GM21529 (cell line): ENCODE measurements around the gene NAV1.
"Not testable (repeated sequence)": the region's sequence is repeated elsewhere in the genome, so short reads cannot be mapped to it uniquely, and the experiment has no call there.

Experiments used
- ATAC-seq: cut with Tn5 transposase; IDR thresholded peaks from one replicate; pipeline ENCODE4 v1.9.1; 2021; ENCODE audit not compliant: unreplicated experiment

The NAV1 gene, protein sequence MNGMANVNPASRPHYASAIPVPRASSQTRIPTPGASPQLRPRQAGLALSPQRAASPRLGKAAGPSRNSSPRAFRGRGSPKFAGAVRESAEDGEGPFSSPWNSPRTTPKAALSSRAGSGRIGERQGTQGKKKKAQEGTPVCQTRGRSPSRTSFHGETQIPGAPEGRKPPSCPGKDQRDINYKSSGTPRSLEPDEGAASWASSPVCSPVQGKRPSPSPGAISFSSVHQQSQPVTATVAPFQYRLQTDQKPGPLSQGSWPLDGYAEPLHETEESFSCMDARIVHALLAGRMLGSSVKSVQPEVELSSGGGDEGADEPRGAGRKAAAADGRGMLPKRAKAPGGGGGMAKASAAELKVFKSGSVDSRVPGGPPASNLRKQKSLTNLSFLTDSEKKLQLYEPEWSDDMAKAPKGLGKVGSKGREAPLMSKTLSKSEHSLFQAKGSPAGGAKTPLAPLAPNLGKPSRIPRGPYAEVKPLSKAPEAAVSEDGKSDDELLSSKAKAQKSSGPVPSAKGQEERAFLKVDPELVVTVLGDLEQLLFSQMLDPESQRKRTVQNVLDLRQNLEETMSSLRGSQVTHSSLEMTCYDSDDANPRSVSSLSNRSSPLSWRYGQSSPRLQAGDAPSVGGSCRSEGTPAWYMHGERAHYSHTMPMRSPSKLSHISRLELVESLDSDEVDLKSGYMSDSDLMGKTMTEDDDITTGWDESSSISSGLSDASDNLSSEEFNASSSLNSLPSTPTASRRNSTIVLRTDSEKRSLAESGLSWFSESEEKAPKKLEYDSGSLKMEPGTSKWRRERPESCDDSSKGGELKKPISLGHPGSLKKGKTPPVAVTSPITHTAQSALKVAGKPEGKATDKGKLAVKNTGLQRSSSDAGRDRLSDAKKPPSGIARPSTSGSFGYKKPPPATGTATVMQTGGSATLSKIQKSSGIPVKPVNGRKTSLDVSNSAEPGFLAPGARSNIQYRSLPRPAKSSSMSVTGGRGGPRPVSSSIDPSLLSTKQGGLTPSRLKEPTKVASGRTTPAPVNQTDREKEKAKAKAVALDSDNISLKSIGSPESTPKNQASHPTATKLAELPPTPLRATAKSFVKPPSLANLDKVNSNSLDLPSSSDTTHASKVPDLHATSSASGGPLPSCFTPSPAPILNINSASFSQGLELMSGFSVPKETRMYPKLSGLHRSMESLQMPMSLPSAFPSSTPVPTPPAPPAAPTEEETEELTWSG (N-terminal part only)

DNA sequence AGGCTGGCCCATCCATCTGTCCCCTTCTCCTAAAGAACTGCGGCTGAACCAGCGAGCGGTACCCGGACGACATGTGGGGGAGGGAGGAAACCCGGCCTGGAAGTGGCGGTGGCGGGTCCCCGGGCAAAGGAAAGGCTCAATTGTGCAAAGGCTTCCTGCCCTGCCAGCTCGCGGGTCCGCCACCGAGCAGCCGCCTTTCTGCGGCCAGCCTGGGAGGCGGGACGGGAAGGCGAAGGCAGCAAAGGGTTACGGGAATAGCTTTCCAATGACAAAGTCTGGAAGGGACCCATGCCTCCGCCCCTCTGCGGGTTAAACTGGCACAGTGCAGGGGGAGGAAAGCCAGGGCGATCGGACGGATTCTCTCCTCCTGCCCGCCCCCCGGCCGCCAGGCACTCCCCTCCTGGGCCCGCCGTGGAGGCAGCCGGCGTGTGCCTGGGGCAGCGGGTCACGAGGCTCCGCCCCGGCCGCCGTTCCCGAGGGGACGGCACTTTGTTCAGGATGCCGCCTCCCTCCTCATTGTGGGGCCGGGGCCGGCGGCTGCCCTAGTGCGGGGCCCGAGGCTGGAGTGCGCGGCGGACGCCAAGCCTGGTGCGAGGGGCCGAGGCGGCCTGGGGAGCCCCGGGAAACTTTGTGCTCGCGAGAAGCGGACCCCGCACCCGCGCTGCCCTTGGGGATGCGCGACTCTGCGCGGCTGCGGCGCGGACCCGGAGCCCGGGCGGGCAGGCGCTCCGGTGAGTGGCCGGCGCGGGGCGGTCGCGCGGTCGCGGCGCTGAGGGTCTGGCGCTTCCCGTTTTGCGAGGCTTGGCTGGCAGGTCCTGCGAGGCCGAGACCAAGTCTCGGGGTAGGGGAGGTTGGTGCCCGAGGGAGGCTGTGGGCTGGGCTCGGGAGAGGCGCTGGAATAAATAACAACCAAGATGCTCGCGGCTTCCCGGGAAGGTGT, at the start of gene NAV1:
NAV1 (plus strand) TSS at position 516 of the 940 bp plus-strand sequence. CDS start 83,758 bp downstream, outside the sequence.
- no peak for ATAC-seq

DNA sequence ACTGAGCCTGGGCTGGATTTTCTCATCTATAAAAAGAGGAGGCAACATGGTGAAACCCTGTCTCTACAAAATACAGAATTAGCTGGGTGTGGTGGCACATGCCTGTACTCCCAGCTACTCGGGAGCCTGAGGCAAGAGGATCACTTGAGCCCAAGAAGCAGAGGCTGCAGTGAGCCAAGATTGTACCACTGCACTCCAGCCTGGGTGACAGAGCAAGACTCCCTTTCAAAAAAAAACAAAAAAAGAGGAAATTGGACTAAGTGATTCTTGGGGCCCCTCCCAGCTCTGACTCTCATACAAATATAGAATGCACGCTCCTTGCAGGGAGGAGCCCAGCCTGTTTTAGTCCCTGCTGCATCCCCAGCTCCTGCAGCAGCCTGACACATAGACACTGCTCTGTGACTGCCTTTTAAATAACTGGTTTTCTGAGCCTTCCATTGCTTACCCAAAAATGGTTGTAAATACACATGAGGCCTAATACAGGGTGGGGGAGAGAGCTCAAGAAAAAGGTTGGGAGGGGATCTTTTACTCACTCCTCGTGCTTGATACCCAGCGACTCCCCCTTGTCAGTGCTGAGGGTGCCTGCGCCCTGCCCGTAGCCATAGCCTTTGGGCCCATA, 49.2 kb upstream of the NAV1 start:
- ATAC-seq = no peak

DNA sequence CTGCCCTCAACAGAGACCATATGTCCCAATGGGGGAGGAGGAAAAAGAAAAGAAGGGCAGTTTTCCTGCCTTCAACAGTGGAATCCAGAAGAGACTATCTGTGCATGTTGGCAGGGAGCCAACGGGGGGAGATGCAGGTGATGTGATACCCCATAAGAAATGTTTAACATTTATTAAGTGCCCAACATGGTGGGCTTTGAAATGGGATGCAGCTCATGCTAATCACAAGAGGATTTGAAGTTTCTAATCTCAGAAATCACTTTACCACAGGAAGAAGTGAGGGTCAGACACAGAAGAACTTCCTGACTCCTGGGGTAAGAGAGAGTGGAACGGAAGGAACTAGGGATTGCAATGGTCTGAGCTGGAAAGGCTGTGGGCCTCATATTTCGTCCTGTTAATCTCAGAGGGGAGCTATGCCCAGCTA, 48.2 kb upstream of the NAV1 start:
- no peak for ATAC-seq

DNA sequence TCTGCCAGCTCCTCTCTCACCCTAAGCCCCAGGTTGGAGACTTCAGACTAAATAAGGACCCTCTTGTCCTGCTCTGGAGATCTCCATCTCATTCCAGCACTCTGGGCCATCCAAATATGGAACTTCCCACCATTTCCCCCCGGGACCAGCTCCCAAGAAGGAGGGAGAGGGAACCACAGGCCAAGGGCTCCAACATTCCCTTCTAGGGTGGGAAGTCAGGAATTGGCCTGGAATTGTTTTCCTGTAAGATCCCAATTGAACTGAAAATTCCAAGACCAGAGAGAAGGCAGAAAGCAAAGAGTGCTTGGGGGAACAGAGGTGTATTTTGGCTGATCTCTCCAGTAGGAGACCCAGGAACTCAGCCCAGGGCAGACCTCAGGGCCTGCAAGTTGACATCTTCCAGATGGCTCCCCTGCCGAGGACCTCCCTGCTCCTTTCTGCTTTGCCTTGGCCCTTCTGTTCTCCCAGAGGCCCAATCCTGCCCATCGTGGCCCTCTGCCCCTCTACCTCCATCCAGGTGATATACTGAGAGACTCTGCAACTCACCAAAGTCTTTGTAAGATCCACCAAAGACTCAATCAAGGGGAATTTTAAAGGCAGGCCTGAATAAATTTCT, 46.9 kb upstream of the NAV1 start:
- no peak for ATAC-seq

DNA sequence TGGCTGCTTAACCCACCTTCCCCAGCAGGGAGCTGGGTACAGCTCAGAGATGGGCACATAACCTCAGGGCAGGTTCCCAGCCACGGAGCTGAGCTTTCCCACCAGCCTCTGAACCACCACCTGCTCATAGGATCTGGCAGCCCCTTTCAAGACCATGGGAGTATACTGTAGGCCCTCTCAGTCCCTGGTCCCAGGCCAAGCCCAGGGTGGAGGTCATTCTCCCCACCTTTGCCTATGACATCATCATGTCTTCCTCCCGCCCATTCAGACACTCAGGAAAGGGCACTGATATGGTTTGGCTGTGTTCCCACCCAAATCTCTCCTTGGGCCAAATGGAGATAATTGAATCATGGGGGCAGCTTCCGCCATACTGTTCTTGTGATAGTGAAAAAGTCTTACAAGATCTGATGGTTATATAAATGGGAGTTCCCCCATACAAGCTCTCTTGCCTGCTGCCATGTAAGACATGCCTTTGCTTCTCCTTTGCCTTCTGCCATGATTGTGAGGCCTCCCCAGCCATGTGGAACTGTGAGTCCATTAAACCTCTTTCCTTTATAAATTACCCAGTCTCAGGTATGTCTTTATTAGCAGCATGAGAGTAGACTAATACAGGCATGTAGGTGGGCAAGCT, 45.8 kb upstream of the NAV1 start:
- not testable (repeated sequence) for ATAC-seq

DNA sequence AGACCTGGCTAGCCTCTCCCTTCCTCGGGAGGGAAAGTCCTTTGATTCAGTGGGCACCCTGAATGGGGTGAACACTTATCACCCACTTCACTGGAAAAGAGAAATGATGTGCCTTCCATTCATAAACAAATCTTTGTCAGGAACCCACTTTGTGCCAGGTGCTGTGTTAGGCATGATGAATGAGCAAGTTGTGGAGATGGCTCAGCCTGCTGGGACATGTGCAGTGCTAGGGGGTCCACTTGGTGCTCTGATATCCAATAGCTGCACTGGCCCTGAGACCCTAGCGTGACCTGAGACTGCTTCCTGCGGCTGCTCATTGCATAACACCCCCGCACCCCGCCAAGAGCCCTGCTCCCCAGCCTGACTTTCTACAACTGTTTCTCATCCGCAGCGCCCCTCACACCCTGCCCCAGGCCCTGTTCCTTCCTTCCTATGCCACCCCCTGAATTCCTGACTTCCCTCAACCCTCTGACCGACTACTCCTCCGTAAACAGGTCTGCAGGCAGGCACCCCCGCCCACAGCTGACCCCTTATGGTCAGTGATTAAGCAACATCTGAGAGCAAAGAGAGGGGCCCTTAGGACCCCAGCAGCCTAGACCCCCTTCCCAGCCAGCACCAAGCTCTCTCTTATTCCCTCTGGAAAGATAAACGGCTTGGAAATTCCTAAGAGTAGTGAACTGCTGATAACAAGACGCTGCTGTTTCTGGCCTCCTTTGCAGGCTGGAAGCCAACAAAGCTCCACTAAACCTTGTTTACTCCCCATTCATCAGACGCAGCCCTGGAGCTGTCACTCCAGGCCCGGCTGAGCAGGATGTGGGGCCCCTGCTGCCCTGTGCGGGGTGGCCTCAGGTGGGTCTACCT, 44.9 kb upstream of the NAV1 start:
- ATAC-seq = no peak

DNA sequence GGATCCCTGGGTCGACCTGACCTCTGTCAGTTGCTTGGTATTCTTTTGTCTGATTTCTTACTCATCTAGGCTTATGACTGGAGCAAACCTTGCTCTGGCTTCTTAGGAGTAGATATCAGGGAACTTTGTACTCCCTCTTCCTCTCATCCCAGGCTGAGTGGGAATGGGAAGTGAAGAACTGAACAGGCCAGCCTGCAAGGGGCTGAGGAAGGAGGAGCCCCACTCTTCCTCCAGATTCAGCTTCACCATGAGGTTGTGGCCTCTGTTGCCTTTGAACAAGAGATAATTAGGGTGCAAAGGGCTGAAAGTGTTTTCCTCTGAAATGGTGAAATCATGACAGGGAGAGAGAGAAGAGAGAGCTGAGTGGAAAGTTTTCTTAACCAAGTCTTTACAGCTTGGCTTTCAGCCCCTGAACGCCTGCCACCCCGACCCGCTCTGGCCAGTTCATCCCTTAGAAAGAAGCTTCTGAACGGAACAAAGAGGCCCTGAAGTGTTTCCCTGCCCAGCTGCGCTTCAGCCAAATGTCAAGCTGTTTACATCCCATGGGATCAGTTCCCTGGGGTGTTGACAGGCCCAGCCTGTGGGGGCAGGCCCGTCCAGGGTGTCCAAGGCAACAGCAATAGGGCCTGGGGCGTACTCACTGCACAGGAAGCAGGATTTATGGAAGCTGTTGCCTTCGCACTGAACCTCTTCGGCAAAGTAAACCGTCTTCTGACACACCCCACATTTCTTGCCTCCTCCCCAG, 43.2 kb upstream of the NAV1 start:
- no peak for ATAC-seq

DNA sequence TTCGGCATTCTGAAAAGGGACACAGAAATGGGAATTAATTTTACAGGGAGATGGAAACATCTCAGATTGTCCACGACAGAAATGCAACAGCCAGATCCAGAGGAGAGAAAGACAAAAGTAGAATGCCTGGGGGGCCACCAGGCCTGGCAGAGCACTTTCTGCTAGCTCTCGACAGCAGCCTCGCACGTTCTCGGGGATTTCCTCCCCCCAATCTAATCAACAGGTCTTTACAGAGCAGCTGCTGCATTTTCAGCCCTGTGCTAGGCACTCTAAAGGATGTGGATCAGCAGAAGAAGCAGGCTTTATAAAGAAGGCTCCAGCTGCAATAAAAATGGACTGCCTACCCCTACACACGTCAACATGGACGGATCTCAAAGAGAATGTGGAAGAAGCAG, 42.6 kb upstream of the NAV1 start:
- no peak for ATAC-seq

DNA sequence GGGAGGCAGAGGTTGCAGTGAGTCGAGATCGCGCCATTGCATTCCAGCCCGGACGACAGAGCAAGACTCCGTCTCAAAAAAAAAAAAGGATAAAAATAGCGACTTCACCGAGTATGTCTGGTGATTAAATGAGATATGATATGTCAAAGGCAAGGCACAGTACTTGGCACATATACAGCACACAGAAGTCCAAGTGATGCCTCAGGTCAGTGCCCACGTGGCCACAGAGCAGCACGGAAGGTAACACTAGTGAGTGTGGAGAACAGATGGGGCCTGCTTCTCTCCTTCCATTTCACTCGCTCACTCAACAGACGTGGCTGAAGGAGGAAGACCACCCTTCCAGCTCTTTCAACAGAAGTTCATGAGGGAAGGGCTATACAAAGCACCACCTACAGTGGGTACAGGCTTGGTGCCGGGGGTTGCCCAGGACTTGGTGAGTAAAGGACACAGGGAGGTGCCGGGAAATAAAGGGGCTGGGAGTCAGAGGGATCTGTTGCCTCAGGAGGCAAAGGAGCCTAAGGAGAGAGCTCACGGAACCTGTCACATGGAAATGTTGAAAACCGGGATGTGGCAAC, 40.9 kb upstream of the NAV1 start:
- no peak for ATAC-seq

DNA sequence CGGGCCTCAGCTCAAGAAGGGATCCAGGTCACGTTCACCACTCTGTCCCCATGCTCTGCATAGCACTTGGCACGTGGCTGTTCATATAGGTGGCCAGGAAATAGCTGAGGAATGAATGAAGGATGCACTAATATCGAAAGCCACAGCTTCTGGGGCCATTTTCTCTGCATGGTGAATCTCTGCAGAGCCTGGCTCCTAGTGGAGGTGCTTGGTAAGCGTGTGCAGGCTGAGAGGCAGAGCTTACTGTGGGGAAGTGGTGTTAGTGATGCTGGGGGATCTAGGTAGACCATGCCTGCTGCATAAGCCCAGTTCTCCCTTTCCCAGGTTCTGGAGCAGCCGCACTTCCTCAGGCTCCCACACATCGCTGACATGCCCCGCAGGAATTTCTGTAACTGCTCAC, 40.3 kb upstream of the NAV1 start:
- ATAC-seq = no peak

DNA sequence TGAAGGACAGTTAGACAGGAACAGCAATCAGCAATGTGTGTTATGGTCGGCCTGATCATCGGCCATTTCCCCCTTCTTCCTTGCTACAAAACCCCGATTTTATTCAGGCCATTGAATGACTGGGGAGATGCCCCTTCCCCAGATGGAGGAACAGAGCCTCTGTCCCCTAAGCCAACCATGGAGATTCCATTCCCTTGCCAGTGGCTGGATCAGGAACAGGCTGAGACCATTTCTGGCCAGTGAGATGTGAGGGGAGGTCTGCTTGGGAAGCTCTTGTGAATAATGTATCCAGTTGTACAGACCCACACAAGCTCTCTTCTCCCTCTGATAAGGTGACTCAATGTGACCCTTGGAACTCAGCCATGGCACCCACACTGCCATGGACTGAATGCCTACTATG, 39.7 kb upstream of the NAV1 start:
- ATAC-seq = no peak

DNA sequence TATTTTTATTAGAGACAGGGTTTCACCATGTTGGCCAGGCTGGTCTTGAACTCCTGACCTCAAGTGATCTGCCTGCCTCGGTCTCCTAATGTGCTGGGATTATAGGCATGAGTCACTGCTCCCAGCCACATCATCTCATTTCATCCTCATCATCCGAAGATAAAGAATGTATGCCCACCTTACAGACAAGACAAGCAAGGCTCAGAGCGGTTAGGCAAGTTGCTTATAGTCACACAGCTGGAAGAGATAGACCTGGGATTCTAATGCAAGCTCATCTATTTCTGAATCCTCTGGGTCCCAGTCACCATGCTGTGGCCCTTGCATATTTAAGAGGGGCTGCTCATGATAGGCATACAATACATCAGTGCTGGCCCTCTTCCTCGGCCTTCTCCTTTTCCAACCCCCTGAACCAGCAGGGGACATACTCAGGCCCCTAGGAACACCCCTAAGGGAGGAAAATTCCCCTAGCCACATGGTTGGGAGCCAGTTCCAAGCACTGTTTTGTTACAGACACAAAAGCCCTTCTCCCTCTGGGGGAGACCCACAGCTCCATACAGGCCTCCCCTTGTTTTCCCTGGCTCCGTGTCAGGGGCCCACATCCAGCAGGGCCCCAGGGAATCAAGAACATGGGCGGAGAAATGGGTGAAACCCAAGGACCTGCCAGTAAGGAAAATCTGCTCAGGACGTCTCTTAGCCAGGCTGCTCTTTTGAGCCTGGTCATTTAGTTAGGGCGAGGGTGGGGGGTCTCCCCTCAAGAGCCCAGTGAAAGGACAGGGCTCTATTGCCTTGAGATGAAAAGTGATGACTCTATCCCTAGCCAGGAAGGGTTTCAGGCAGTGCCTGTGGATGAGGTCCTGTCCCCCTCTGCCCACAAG, 38.9 kb upstream of the NAV1 start:
- ATAC-seq = no peak

DNA sequence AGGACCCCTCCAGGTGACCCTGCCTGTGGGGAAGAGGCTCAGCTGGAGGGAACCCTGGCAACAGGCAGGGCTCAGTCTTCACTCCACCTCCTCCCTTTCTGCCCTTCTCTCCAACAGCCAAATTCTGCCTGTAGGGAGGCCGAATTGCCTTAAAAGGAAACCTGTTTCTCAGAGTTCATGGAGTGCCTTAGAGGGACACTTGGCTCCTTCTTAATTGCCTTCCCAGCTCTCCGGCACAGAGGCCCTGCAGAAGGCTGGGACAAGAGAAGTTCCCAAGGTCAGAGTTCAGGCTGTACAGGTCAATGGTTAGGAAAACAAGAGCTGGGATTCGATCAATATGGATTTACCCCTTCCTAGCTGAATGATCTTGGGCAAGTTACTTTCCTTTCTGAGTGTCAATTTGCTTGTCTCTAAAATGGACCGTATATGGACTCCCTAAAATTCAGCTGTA, 38.2 kb upstream of the NAV1 start:
- ATAC-seq = no peak

DNA sequence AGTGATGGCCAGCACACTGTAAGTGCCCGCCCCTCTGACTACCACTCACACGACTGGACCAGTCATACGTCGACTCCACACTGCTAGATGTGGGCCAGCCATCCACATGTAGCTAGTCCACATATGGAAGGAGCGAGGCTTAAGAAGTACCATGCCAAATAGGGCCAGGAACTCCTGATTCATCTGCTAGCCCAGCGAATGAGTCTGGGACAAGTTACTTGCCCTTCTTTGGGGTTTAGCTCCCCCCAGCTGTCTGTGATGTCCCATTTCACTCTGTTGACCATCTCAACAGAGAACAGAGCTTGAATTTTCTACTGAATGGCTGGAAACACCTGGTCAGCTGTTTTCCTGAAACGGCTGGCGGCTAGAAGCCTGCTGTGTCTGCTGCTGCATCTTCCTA, 37.8 kb upstream of the NAV1 start:
- no peak for ATAC-seq

DNA sequence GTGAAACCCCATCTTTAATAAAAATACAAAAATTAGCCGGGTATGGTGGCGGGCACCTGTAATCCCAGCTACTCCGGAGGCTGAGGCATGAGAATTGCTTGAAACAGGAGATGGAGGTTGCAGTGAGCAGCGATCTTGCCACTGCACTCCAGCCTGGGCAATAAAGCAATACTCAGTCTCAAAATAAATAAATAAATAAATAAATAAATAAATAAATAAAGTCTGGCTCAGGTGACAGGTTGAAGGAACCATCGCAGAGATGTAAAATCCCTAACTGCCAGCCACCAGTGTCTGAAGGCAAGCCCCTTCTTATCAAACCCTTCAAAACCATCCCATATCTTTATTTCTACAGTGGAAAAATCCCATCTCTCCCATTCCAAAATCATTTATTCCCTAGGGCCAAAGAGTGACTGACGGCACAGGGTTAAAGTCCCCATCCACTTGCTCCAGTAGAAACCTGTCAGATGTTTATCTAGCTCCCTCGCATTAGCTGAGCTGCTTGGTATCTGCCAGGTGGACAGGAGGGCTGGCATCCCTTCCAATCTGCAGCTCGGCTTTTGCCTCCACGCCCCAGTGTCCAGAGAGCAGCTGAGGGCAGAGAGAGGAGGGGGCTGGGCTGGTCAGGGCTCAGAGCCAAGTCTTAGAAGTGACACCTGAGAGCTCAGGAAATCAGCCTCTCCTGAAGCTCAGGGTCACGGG, 37.0 kb upstream of the NAV1 start:
- ATAC-seq = no peak
